Fibroblast of peridontal ligament (primary cell): ENCODE results near the gene NPIPA2.
"Not testable (repeated sequence)": the region's sequence is repeated elsewhere in the genome, so short reads cannot be mapped to it uniquely, and the experiment has no call there.

Source experiments
- DNase-seq: peaks from one replicate; pipeline ENCODE4 v3.0.0-alpha.2; 2010; ENCODE audit errors: extremely low read depth

NPIPA2 gene

DNA sequence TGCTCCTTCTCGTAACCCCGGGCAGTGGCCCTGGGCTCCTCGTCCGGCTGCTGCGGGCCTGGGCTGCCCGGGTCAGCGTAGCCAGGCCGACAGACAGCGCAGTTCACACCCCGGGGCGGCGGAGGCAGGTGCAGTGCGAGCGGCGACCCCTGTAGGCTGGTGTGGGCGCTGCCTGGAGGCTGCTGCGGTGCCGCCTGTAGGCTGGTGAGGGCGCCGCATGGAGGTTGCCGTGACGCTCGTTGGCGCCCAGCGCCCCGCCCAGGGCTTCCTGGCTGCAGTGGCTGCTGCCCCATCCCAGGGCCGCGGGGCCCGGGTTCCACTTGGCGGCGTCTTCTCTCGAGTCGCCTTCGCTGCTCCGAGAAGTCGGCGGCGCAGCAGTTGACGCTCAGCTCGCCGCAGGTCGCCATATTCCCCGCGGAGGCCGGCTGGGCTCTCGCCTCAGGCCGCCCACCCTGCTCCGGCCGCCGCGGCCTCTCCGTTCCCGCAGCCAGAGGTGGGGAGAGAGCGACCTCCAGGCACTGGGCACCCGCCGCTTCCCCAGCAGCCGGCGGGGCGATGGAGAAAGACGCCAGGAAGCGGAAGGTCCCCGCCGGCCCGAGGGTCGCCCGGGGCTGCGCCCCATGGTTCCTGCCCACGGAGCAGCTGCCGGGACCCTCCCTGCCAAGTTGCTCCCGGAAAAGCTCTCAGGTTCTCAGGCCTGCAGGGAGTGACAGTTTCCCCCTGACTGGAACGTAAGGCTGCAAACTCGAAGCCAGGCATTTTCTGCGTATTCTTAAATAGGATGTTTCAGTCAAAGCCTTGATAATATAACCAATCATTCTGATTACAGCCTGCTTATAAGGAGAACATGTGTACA, at the start of gene NPIPA2:
Gene NPIPA2 (plus strand): TSS at position 261 of the 856 bp plus-strand sequence. CDS start 5,533 bp downstream, outside the sequence.
- not testable (repeated sequence) for DNase-seq

DNA sequence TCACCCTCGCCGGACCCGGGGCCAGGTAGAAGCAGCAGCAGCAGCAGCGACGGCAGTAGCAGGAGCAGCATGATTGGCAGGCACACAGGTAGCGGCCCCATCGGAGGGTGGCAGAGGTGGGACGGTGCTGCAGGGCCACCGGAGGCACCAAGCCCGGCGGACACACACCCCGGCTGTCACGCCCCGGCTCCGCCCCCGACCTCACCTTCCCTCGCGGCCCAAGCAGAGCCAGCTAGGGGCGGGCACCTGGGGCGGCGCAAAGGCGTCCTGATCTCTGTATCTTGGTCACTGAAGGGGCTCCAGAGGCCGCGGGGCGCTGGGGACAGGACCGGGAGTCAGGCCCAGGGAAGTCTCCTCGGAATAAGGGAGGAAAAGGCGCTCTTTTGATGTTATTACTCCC, 48.2 kb upstream of the NPIPA2 start, which contains the start of gene PLA2G10:
Gene PLA2G10 (minus strand): TSS at position 180 of the 400 bp plus-strand sequence. CDS start 79 bp downstream, at position 101.
- DNase-seq, result not testable (repeated sequence)

DNA sequence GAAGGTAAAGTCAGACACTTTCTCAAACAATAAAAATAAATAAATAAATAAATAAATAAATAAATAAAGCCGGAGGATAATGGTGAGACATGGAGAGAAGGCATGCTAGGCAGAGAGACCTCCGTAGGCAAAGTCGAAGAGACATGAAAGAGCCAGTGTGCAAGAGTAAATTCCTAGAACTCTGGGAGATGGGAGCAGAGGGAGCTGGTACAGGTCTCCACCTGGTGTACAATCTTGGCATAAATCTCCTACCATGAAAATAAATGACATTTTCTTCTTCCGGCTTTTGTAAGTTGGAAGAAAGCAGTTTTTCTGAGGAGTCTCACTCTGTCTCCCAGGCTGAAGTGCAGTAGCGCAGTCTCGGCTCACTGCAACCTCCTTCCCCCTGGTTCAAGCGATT, 40.5 kb upstream of the NPIPA2 start:
- DNase-seq, result not testable (repeated sequence)

- not testable (repeated sequence) for DNase-seq
These were observed 39.7 kb upstream of the NPIPA2 start for GRCh38 chr16:14702672-14703071.

GRCh38 chr16:14703156-14704011, 38.9 kb upstream of the NPIPA2 start, which contains the start of gene NPIPA3:
Gene NPIPA3 (plus strand): TSS chr16:14703411. CDS start chr16:14708944, 5,533 bp downstream.
- not testable (repeated sequence) for DNase-seq

DNA sequence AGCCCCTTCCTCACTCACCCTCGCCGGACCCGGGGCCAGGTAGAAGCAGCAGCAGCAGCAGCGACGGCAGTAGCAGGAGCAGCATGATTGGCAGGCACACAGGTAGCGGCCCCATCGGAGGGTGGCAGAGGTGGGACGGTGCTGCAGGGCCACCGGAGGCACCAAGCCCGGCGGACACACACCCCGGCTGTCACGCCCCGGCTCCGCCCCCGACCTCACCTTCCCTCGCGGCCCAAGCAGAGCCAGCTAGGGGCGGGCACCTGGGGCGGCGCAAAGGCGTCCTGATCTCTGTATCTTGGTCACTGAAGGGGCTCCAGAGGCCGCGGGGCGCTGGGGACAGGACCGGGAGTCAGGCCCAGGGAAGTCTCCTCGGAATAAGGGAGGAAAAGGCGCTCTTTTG, 9.1 kb upstream of the NPIPA2 start:
- not testable (repeated sequence) for DNase-seq

DNA sequence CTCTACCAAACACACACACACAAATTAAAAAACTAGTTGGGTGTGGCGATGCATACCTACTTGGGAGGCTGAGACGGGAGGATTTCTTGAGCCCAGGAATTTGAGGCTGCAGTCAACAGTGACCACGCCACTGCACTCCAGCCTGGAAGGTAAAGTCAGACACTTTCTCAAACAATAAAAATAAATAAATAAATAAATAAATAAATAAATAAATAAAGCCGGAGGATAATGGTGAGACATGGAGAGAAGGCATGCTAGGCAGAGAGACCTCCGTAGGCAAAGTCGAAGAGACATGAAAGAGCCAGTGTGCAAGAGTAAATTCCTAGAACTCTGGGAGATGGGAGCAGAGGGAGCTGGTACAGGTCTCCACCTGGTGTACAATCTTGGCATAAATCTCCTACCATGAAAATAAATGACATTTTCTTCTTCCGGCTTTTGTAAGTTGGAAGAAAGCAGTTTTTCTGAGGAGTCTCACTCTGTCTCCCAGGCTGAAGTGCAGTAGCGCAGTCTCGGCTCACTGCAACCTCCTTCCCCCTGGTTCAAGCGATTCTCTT, 1.4 kb upstream of the NPIPA2 start:
- not testable (repeated sequence) for DNase-seq

DNA sequence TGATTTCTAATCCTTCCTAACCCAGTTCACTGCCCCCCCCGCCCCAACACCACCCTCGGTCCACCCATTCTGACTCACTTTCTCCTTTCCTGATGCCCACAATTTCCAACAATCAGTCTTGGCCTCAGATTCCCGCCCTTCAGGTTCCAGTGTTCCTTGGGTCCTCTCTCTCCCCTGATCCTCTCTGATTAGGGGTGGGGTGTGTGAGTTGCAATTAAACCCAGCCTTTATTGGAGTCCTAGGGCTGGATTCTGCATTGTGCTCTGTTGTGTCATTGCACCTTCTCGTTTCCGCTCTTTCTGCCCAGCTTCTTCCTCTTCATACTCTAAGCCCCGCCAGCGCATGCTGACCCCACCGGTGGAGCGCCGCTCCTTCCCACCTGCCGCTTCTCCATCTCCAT, 539 bp upstream of the NPIPA2 start:
- DNase-seq, result not testable (repeated sequence)

DNA sequence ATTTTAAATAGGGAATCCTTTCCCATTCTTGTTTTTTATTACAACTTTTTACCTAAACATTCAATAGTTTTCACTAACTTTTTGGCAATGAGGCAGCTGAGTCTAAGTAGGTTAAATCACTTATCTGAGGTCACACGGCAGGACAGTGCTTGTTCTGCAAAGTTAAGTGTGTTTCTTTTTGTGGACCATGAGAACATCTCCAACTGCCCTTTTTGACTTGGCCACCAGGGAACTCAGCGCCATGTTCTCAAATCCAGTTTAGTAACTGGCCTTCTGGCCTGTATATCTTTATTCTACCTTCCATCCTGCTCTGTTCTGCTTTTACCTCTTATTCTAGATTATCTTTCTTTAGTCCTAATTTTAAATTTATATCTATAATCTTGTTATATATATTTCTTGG, 31.3 kb downstream of the NPIPA2 start:
- DNase-seq, result not testable (repeated sequence)

- DNase-seq, result not testable (repeated sequence)
These were observed 33.3 kb downstream of the NPIPA2 start for GRCh38 chr16:14775624-14776023.

GRCh38 chr16:14776763-14777162, 34.4 kb downstream of the NPIPA2 start:
- not testable (repeated sequence) for DNase-seq

DNA sequence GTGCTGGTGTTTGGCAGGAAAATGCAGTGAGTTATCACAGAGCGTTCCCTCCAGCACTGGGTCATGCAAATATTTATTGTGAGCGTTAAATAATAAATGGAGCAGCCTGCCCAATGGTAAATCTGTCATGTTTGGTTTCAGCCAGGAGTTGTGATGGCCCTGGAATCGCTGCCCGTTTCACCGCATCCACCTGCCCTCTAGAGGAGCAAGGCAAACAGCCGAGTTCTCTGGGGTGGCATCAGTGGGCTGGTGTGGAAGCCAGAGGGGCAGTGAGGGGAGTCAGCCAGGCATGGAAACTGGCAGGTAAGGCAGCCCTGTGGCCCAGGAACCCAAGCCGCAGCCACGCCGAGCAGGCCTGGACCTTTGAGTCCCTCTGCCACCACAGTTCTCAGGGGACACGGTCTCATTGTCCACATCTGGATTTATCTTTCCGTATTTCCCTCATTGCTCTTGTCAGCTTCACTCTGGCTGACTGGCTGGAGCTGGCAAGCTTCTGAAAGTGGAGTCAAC, 37.1 kb downstream of the NPIPA2 start:
- DNase-seq, result not testable (repeated sequence)

- DNase-seq, result not testable (repeated sequence)
These were observed 43.8 kb downstream of the NPIPA2 start for GRCh38 chr16:14786180-14786579.

- not testable (repeated sequence) for DNase-seq
These were observed 47.2 kb downstream of the NPIPA2 start for GRCh38 chr16:14789577-14789976.

DNA sequence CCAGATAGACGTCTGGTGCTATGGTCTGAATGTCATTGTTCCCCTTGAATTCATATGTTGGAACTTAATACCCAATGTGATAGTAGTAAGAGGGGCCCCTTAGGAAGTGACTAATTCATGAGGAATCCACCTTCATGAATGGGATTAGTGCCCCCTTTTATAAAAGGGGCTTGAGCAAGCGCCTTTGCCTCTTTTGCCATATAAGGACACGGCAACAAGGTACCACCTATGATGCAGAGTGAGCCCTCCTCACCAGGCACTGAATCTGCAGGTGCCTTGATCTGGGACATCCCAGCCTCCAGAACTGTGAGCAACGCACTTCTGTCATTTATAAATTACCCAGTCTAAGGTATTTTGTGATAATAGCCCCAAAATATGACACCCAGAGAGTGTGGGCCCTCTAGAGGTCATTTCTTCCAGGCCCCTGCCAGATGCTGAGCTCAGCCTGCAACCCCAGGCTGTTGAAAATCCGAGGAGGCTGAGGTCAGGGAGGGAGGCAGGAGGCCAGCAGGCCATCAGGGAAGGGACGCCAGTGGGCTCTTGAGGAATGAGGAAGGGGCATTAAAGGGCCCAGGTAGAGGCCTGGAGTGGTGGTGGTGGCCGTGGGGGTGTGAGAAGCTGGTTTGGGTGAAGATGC, 48.1 kb downstream of the NPIPA2 start:
- DNase-seq, result not testable (repeated sequence)

DNA sequence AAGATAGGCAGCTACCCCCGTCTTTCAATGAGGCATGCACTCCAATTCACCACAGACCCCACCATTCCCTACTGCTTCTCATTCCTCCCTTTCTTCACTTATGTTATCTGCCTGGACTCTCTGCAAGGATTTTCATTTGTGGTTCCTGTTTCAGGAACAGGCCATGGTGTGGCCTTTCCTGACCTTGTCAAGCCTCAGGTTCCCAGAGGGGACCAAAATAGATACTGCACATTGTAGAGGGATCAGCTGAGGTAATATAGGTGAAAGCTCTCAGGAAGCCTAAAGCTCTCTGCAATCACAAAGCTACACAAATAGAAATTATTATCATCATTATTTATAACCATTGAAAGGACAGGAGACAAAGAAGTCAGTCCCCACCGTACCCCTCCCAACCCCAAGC, 50.6 kb downstream of the NPIPA2 start:
- DNase-seq, result not testable (repeated sequence)

DNA sequence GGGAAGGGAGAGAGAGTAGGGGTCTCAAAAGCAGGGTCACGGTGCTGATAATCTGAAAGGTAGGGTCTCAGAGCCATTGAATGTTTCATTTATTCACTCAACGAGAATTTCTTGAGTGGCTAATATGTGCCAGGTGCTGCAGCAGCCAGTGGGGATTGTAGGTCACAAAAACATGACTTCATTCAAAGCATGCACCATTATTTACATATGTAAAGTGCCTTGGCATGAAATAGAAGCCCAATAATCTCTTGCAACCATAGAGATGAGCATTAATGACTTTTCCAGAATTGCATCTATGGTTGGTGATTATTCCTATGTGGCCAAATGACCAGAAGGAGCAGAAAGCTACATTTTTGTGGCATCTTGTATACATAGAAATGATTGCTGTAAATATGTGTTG, 55.2 kb downstream of the NPIPA2 start:
- not testable (repeated sequence) for DNase-seq

DNA sequence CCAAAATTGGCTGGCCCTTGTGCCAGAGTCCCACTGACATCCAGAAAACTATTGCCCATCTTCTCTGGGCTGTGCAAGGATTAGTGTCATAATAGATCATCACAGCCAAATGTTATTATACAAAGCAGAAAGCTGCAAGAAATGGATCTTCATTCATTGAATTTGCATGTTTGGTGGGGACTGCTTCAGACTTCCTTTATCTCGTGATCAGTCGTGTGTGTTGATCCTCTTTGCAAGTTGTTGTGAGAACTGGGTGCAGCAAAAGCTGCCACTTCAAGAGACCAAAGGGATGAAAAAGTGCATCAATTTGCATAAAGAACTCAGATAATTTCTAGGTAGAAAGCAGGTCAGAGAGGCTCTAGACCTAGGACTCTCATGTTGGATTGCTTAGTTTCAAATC, 61.2 kb downstream of the NPIPA2 start:
- DNase-seq, result not testable (repeated sequence)

- not testable (repeated sequence) for DNase-seq
These were observed 64.9 kb downstream of the NPIPA2 start for GRCh38 chr16:14807184-14807678.

DNA sequence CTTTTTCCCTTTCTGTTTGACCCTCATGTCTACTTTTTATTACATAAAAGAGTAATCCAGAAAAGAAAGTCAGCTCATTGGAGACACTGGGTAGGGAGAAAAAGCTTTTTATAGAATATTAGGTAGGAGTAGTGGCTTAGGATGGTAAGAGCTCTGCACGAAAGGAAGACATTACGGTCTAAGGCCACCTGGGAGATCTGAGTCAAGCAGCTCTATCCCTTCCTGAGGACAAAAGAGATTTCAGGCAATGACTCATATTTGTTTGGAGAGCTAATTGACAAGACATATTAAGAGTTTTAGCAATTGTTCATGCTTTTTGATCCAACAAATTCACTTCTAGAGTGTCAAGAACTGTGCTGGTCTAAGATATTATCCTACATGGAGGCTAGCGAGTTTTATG, 71.6 kb downstream of the NPIPA2 start:
- not testable (repeated sequence) for DNase-seq
